ENCODE measurements around the gene SOX6.

The SOX6 gene

GRCh38 chr11:16289541-16289940, 66.8 kb downstream of the SOX6 start:
- H3K27me3 ChIP-seq (ENCODE audit: control insufficient read depth, insufficient read depth, low read length), result no peaks in the 10 kb centered on the region
- no peak overlapping the region for H2AFZ ChIP-seq
- H3K79me2 ChIP-seq, result no peaks in the 10 kb centered on the region
- H3K9me3 ChIP-seq (ENCODE audit: control insufficient read depth, low read length), result no peaks in the 10 kb centered on the region
- no peak for TF ChIP-seq CTCF (IDR thresholded peaks at IDR 0.05)
- no peaks in the 10 kb centered on the region for H3K36me3 ChIP-seq (ENCODE audit: control insufficient read depth, insufficient read depth, low read length)
- no peak overlapping the region for H3K4me2 ChIP-seq (ENCODE audit: low read length)
- no peak overlapping the region for H3K4me3 ChIP-seq (ENCODE audit: low read depth, low read length)
- H3K4me1 ChIP-seq, result no peaks in the 10 kb centered on the region
- H3K27ac ChIP-seq, result no peak overlapping the region
- H3K9ac ChIP-seq, result no peak overlapping the region

GRCh38 chr11:16287630-16288280, 68.6 kb downstream of the SOX6 start:
- Histone ChIP-seq H3K27me3 (ENCODE audit: control insufficient read depth, insufficient read depth, low read length) (no peaks in the 10 kb centered on the region), H3K4me2 (ENCODE audit: low read length) (no peak overlapping the region), H3K4me3 (ENCODE audit: low read depth, low read length) (no peak overlapping the region), H2AFZ (no peak overlapping the region), H3K36me3 (ENCODE audit: control insufficient read depth, insufficient read depth, low read length) (no peaks in the 10 kb centered on the region), H3K27ac (no peak overlapping the region), H3K9ac (no peak overlapping the region), H3K79me2 (no peaks in the 10 kb centered on the region), H3K4me1 (no peaks in the 10 kb centered on the region), H3K9me3 (ENCODE audit: control insufficient read depth, low read length) (no peaks in the 10 kb centered on the region)
- no peak for TF ChIP-seq CTCF (IDR thresholded peaks at IDR 0.05)

- no peaks in the 10 kb centered on the region for H3K36me3 ChIP-seq (ENCODE audit: control insufficient read depth, insufficient read depth, low read length)
- H3K27ac ChIP-seq, result no peak overlapping the region
- no peak overlapping the region for H3K4me3 ChIP-seq (ENCODE audit: low read depth, low read length)
- H3K9ac ChIP-seq, result no peak overlapping the region
- TF ChIP-seq CTCF (IDR thresholded peaks at IDR 0.05), result no peak
- no peak overlapping the region for H2AFZ ChIP-seq
- H3K4me2 ChIP-seq (ENCODE audit: low read length), result no peak overlapping the region
- no peaks in the 10 kb centered on the region for H3K4me1 ChIP-seq
- no peaks in the 10 kb centered on the region for H3K79me2 ChIP-seq
- no peaks in the 10 kb centered on the region for H3K9me3 ChIP-seq (ENCODE audit: control insufficient read depth, low read length)
- H3K27me3 ChIP-seq (ENCODE audit: control insufficient read depth, insufficient read depth, low read length), result no peaks in the 10 kb centered on the region
Measured at GRCh38 chr11:16286095-16286494, 70.3 kb downstream of the SOX6 start.

- no peak overlapping the region for H3K27ac ChIP-seq
- H3K9ac ChIP-seq, result no peak overlapping the region
- H3K9me3 ChIP-seq (ENCODE audit: control insufficient read depth, low read length), result no peaks in the 10 kb centered on the region
- TF ChIP-seq CTCF (IDR thresholded peaks at IDR 0.05), result no peak
- H3K4me1 ChIP-seq, result no peaks in the 10 kb centered on the region
- H3K4me3 ChIP-seq (ENCODE audit: low read depth, low read length), result no peak overlapping the region
- no peaks in the 10 kb centered on the region for H3K27me3 ChIP-seq (ENCODE audit: control insufficient read depth, insufficient read depth, low read length)
- H3K4me2 ChIP-seq (ENCODE audit: low read length), result no peak overlapping the region
- H2AFZ ChIP-seq, result no peak overlapping the region
- no peaks in the 10 kb centered on the region for H3K36me3 ChIP-seq (ENCODE audit: control insufficient read depth, insufficient read depth, low read length)
- H3K79me2 ChIP-seq, result no peaks in the 10 kb centered on the region
Measured at GRCh38 chr11:16280256-16280682, 76.1 kb downstream of the SOX6 start.

- no peak for TF ChIP-seq CTCF (IDR thresholded peaks at IDR 0.05)
Measured at GRCh38 chr11:16279524-16279923, 76.8 kb downstream of the SOX6 start.

More at GRCh38 chr11:16279524-16279923, 76.8 kb downstream of the SOX6 start:
- no peaks in the 10 kb centered on the region for H3K27me3 ChIP-seq (ENCODE audit: control insufficient read depth, insufficient read depth, low read length)
- H3K27ac ChIP-seq, result no peak overlapping the region
- no peak overlapping the region for H3K4me3 ChIP-seq (ENCODE audit: low read depth, low read length)
- H2AFZ ChIP-seq, result no peak overlapping the region
- H3K4me2 ChIP-seq (ENCODE audit: low read length), result no peak overlapping the region
- H3K4me1 ChIP-seq, result no peaks in the 10 kb centered on the region
- H3K79me2 ChIP-seq, result no peaks in the 10 kb centered on the region
- no peaks in the 10 kb centered on the region for H3K9me3 ChIP-seq (ENCODE audit: control insufficient read depth, low read length)
- H3K36me3 ChIP-seq (ENCODE audit: control insufficient read depth, insufficient read depth, low read length), result no peaks in the 10 kb centered on the region
- H3K9ac ChIP-seq, result no peak overlapping the region

All from parathyroid adenoma (tissue), 2 donors.